Measurements from ENCODE around the gene CGN.

The CGN gene

DNA sequence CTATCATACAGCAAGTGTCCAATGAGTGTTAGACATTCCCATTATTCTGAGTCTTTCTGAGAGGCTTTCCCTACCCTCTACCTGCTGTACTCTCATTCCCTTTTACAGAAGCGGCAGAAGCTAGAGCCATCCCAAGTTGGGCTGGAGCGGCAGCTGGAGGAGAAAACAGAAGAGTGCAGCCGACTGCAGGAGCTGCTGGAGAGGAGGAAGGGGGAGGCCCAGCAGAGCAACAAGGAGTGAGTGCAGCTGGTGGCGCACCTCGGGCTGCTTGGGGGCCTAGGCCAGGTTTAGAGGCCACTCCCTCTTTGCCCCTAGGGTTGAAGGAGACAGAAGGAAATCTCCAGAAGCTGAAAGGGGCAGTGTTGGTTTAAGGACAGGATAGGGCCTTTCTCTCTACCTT is 12.1 kb downstream of the CGN start:
- DNase-seq (ENCODE audit: low spot score): no peak

- no peak for DNase-seq (ENCODE audit: low spot score)
Observed at GRCh38 chr1:151524736-151525135, 13.5 kb downstream of the CGN start.

DNA sequence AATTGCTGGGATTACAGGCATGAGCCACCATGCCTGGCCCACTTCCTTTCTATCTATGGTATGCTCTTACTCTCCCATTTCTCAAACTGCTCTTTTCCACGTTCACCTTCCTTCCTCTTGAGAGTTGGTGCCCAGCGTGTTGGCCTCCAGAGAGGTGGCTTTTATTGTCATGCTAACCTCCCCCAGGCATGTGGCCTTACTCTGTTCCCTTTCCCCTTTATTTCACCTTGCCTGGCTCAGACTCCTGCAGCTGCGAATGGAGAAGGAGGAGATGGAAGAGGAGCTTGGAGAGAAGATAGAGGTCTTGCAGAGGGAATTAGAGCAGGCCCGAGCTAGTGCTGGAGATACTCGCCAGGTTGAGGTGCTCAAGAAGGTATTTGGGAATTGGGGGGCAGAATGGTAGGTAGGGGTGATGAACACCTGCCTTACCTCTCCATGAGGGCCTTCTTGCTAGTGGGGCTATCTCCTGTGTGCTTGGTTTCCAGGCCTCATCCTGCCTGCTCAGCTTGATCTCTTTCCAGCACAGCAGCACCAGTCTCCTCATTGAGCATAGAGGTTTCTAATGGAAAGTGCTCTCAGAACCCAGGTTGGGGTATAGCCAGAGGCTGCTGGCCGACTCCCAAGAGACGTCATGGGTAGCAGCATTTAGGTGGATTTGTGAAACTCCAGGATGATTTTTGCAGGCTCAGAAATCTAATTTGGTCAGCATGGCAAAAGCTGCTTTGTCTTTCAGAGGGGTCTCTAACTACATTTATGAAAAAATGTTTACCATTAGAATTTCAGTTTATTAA is 15.7 kb downstream of the CGN start:
- no peak for DNase-seq (ENCODE audit: low spot score)

DNA sequence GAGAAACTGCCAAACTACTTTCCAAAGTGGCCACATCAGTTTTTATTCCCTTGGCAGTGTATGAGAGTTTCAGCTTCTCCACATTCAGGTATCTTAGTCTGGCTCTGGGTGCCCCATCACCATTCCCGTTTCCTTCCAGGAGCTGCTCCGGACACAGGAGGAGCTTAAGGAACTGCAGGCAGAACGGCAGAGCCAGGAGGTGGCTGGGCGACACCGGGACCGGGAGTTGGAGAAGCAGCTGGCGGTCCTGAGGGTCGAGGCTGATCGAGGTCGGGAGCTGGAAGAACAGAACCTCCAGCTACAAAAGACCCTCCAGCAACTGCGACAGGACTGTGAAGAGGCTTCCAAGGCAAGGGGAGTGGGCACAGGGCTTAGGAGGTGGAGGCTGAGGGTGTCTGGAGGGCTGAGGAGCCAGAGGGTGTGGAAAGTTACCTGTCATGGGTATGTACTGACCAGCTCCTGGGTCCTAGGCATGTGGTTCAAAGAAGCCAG is 18.1 kb downstream of the CGN start:
- no peak for DNase-seq (ENCODE audit: low spot score)

GRCh38 chr1:151529781-151530180 is 18.6 kb downstream of the CGN start:
- DNase-seq (ENCODE audit: low spot score): no peak

DNA sequence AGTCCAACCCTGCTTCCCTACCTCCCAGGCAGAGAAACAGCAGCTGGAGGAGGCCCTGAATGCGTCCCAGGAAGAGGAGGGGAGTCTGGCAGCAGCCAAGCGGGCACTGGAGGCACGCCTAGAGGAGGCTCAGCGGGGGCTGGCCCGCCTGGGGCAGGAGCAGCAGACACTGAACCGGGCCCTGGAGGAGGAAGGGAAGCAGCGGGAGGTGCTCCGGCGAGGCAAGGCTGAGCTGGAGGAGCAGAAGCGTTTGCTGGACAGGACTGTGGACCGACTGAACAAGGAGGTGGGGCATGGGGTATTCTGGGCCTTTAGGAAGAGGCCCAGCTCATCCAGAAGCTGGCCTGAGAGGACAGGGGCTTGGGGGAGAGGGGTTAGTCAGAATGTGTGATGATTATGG is 19.3 kb downstream of the CGN start:
- DNase-seq (ENCODE audit: low spot score): no peak

- DNase-seq (ENCODE audit: low spot score): no peak
Observed at GRCh38 chr1:151533870-151534269, 22.7 kb downstream of the CGN start.

GRCh38 chr1:151534662-151535278 is 23.6 kb downstream of the CGN start:
- DNase-seq (ENCODE audit: low spot score): peak; percentile 71

- DNase-seq (ENCODE audit: low spot score): no peak
Observed at GRCh38 chr1:151535326-151536271, 24.4 kb downstream of the CGN start.

DNA sequence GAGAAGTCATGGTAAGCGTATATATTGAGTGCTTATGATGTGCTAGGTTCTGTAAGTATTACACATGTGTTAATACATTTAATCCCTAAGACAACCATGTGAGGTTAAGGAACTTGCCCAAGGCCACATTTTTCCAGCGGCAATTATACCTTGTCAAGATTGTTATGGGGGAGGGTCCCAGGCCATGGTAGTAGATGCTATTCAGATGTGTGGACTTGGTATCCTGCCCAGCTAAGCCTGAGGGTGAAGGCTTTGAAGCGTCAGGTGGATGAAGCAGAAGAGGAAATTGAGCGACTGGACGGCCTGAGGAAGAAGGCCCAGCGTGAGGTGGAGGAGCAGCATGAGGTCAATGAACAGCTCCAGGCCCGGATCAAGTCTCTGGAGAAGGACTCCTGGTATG is 25.3 kb downstream of the CGN start:
- DNase-seq (ENCODE audit: low spot score): no peak

DNA sequence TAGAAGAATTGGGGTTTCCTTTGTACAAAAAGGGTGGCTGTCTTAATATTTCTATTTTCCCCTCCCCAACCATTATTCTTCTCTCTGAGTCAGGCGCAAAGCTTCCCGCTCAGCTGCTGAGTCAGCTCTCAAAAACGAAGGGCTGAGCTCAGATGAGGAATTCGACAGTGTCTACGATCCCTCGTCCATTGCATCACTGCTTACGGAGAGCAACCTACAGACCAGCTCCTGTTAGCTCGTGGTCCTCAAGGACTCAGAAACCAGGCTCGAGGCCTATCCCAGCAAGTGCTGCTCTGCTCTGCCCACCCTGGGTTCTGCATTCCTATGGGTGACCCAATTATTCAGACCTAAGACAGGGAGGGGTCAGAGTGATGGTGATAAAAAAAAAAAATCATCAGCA is 25.9 kb downstream of the CGN start:
- no peak for DNase-seq (ENCODE audit: low spot score)

DNA sequence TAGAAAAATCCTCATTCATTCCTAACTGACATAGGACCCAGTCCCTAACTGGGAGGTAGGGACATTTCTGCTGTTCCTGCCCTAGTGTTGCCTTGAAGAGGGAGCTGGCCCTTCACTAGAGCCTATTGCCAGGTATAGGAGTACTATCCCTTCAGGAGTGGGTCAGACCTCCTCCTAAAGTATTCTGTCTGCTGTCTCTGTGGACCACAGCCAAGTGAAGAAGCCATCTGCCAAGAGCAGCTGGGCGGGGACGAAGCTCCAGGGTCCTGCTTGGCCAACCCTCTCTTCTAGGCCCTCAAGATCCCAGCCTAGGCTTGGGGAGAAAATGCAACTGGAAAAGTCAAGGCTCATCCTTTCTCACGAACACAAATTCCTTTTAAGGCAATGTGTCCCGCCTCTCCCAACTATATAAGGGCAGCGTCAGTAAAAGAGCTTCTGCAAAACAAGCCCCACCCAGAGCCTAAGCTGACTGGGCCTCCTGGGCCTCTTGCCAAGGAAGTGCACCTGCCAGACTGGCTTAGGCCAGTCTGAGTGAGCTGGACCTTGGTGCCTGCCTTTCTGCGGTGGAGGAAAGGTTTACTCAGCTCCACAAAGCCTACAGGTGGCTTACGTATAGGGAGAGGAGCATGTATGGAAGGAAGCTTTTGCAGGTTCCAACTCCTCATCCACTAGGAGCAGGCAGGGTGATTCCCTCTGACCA is 28.3 kb downstream of the CGN start:
- peak; percentile 39 for DNase-seq (ENCODE audit: low spot score)

GRCh38 chr1:151540021-151540981 is 29.1 kb downstream of the CGN start, which contains the start of gene TUFT1:
TSS of gene TUFT1 (plus strand) at chr1:151540309. CDS start at chr1:151540367, 58 bp downstream.
- peak; percentile 78 for DNase-seq (ENCODE audit: low spot score)

DNA sequence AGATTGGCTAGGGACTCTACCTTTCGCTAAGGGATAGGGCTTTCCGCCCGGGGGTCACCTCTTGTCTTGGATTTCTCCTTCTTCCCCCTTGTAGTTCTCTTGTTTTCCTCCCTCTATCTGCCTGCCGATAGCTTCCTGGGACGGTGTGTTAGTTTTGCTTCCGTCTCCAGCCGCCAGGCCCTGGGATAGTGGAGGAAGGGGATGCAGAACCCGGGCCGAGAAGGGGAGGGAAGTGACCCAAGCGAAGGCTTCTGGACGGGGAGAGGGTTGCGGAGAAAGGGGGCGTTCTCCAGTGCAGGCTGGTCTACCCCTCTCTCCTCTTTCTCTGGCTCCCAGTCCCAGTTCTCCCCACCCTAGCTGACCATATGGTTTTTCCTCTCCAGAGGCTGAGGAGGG is 29.8 kb downstream of the CGN start:
- DNase-seq (ENCODE audit: low spot score): peak; percentile 42

DNA sequence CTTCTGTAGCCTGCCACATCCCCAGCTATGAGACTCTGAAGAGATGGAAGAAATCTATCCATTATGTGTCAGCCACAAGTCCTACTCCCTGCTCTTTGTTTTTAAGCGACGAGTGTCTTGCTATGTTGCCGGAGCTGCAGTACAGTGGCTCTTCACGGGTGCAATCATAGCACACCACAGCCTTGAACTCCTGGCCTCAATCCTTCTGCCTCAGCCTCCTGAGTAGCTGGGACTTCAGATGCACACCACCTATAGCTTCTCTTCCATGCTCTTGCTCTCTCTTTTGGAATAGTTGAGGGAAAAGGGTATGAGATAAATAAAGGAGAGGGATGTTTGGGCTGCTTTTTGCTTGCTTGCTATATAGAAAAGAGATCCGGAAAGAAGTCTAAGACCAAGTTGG is 30.6 kb downstream of the CGN start:
- DNase-seq (ENCODE audit: low spot score): no peak

- no peak for DNase-seq (ENCODE audit: low spot score)
Observed at GRCh38 chr1:151542710-151543129, 31.5 kb downstream of the CGN start.

DNA sequence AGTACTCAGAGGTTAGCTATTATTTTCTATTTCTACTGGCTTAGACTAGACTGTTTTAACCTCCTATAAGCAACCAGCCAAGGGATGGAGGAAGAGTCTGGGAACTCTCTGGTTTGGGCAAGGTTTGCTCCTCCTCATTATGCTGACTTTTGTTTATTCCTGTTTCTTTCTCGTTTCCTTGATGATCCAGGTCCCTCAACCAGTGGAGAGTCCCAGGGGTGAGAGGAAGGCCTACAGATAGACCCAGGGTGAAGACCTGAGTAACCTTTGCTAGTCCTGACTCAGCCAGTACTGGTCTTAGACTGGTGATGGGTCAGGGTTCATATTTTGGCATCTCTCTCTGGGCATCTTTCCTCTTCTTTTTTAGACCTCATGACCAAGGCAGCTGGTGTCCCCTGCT is 34.4 kb downstream of the CGN start:
- no peak for DNase-seq (ENCODE audit: low spot score)

GRCh38 chr1:151546011-151546925 is 35.1 kb downstream of the CGN start:
- no peak for DNase-seq (ENCODE audit: low spot score)

DNA sequence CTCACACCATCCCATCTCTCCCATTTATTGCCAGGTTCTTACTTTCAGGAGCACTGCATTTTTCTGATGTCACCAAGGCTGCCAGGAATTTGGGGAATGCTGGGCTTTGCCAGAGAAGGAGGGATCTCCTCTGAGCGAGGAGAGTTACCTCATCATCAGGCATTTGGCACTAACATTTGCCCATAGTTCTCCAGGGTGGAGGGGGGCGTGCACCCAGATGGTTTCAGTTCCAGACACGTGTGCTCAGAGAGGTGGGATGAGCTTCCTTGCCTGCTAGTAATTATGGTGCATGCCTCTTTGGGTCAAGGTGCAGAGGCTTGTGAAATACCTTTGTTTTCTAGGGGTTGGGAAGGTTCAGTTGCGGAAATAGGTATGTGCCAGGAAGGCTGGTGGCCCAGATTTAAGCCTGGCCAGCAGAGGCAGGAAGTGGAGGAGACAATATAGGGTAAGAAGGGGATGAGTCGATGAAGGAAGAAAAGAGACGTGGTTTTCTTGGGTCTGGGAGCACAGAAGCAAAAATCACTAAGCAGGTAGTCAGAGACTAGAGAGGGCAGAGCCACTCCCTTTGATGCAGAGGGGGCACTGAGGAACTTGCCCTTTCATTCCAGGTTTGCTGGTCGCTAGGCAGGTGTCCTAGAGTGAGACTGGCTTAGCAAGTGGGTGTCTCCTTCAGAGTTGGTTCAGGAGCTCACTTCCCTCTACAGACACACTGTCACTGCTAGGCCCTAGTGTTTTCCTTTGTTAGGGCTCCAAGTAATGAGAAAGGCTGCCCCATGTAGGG is 36.1 kb downstream of the CGN start:
- DNase-seq (ENCODE audit: low spot score): peak; percentile 63
